ENCODE results near the gene CHFR. TPM values are rescaled to one million over a fixed set of nuclear protein-coding genes. Genes with fewer than 3 reads are reported as not detected.
"Not testable (repeated sequence)": the region's sequence is repeated elsewhere in the genome, so short reads cannot be mapped to it uniquely, and the experiment has no call there.

The CHFR gene
- total RNA-seq, 2 donors from 2014 or later = 60.4 to 73.2 TPM

DNA sequence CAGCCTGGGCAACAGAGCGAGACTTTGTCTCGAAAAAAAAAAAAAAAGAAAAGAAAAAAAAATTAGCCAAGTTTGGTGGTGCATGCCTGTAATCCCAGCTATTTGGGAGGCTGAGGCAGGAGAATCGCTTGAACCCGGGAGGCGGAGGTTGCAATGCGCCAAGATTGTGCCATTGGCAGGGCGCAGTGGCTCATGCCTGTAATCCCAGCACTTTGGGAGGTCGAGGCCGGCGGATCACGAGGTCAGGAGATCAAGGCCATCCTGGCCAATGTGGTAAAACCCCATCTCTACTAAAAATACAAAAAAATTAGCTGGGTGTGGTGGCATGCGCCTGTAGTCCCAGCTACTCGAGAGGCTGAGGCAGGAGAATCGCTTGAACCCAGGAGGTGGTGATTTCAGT lies 32.2 kb downstream of the CHFR start:
- not testable (repeated sequence) for H3K27ac Mint-ChIP-seq; H3K9me3 Mint-ChIP-seq; DNase-seq (ENCODE audit: low spot score in 2 of 2); ATAC-seq
- peaks cover 14 to 23% of the 10 kb centered on the region in 2 donors for H3K36me3 Mint-ChIP-seq

DNA sequence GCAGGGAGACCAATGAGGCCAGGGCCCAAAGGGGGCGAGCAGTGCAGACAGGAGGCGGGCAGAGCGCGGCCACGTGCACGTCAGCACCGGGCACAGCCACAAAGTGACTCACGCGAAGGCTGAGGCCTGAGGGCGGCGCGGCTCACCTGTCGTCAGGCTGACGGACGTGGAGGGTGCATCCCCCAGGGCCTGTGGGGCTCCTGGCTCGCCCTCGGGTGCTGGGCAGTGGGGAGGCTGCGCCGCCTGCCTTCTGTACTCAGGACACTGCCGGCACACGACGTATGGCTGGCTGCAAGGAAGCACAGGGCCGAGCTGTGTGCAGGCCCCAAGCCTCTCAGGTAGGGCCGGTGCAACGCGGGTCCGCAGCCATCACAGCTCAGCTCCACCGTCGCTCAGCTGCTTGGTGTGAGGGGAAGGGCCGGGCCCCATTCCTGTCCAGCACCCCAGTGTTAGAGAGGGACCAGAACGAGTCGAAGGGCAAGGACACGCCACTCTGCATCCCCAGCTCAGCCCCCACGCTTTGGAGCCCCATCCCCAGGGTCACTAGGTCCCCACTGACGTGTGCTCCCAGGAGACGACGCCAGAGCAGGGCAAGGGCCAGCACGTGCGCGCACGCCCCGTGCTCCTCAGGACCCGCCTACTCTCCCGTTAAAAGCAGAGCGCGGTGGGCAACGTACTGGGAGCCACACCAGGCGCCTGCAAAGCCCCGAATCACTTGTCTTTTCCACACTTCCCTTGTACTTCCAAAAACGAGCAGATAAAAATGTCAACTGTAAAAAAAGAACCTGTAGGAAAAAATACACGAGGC lies 33.9 kb downstream of the CHFR start:
- peak overlapping the region; percentile 15 to 23 for H3K27ac Mint-ChIP-seq
- no peak for ATAC-seq

DNA sequence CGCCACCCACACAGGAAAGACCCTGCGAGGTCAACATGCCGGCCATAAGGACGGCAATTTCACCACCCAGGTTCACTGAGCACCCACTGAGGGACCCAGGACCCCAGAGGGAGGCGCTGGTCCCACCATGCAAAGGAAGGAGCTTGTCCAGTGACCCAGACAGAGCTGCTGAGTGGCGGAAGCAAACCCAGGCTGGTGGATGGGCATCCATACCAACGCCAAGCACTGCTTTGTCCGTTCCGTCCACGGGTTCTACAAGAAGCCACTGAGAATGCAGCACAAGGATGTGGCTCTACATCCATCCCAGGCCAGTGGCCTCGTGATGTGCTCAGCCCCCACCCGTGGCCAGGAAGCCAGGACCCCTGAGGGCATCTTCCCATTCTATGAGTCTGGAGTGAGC lies 34.9 kb downstream of the CHFR start:
- H3K9me3 Mint-ChIP-seq = no peaks in the 10 kb centered on the region
- peak overlapping the region in 1 of 2 donors; percentile 7 for H3K27ac Mint-ChIP-seq
- peaks cover 19 to 21% of the 10 kb centered on the region in 2 donors for H3K36me3 Mint-ChIP-seq
- ATAC-seq (no peak), DNase-seq (ENCODE audit: low spot score in 2 of 2) (no peak)

More for the DNA sequence above, 33.9 kb downstream of the CHFR start:
- no peak for DNase-seq (ENCODE audit: low spot score in 2 of 2)
- Mint-ChIP-seq H3K9me3 (no peaks in the 10 kb centered on the region), H3K36me3 (peaks cover 14 to 19% of the 10 kb centered on the region in 2 donors)

DNA sequence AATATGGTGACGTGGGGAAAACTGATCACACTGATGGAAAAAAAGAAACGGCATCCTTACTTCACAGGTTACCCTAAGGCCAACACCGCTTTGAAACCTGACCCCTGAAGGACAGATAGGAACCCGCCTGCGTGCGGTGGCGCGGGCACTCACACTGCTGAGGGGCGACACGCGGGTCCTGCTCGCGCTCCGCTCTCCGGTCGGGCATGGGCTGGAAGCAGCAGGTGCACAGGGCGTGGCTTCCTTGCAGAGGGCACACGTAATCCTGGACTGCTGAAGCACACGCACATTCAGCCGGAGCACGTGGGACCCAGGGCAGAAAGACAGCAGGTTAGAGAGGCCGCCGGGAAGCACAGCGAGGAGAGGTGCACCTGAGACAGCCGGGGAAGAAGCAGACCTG lies 35.9 kb downstream of the CHFR start:
- ATAC-seq = no peak
- H3K27ac Mint-ChIP-seq = peak overlapping the region in 1 of 2 donors; percentile 36
- DNase-seq (ENCODE audit: low spot score in 2 of 2) = no peak
- no peaks in the 10 kb centered on the region for H3K9me3 Mint-ChIP-seq
- peaks cover 19% of the 10 kb centered on the region in 2 donors for H3K36me3 Mint-ChIP-seq

DNA sequence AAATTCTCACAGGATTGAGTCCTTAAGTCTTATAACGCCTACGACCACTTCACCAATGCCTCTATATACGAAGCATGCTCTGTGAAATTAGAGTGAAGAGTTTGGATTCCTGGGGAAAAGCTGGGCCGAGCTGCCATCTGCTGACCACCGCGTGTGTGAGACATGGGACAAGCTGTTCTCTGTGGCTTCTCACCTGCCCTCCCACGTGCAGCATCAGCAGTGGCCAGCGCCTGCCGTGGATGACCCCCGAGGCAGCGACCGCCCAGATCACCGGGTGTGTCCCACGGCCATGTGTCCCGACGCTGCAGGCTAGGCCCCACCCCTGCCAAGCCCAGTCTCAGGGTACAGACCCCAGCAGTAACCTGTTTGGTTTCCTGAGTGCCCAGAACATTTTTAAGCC lies 37.1 kb downstream of the CHFR start:
- ATAC-seq (no peak), DNase-seq (ENCODE audit: low spot score in 2 of 2) (no peak)
- Mint-ChIP-seq H3K36me3 (peaks cover 12% of the 10 kb centered on the region in 2 donors), H3K27ac (no peak overlapping the region), H3K9me3 (no peaks in the 10 kb centered on the region)

DNA sequence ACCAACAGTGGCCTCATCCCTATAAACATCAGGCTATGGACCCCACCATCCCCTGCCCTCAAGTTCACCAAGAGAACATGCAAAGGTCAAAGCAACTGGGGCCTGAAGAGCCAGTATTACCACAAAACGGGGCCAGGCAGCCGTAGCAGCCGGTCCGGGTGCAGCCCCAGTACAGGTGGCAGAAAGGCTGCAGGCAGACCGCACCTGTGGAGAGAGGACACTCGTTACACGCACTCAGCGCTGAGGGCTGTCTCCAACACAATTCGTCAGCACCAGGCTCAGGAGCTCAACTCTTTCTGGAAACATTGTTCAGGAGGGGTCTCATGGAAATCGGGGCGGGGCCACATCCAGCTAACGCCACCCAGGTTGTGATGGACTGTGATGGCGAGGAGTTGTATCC lies 38.9 kb downstream of the CHFR start:
- ATAC-seq = no peak
- Mint-ChIP-seq H3K36me3 (peaks cover 6 to 7% of the 10 kb centered on the region in 2 donors), H3K27ac (no peak overlapping the region), H3K9me3 (no peaks in the 10 kb centered on the region)
- DNase-seq (ENCODE audit: low spot score in 2 of 2) = no peak

DNA sequence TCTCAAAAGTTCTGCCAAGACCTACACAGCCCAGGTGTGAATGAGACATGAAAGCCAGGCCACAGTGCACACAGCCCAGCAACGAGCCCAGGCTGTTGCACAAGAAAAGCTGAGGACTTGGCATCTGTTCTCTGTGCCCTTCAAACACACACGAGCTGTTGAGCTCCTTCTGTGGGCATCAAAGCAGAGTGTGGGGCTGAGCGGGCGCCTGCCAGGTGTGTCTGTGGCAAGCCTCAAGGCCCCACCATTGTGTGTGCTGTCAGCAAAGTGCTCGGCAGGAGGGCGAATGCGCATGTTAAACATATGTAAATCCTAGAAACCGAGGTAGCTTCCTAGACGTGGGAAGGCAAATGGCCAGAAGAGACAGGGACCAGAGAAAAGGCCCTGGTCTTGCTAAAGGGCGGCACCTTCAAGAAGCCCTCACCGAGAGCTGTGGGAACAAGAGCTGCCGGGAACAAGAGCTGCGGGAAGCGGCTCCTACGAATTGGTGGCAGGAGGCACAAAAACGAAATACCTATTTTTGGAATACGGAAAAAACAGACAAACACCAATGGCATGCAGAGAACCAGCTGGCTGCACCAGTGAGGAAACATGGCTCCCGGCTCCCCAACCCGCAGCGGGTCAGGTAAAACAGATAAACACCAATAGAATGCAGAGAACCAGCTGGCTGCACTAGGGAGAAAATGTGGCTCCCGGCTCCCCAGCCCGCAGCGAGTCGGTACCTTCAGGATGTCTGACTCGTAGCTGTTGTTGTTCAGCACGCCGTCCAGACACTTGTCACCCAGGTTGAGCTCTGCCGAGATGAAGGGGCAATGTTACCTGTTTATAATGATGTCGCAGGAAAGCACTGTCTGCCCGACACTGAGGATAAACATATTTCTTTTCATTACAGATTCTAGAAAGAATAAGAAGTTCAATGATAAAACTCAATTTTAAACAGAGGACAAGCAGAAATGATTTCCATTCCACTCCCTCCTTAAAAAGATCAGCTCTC lies 39.7 kb downstream of the CHFR start:
- Mint-ChIP-seq H3K36me3 (peaks cover 6 to 9% of the 10 kb centered on the region in 2 donors), H3K27ac (peak overlapping the region in 1 of 2 donors; percentile 44), H3K9me3 (no peaks in the 10 kb centered on the region)
- DNase-seq (ENCODE audit: low spot score in 2 of 2) = no peak
- ATAC-seq = no peak

DNA sequence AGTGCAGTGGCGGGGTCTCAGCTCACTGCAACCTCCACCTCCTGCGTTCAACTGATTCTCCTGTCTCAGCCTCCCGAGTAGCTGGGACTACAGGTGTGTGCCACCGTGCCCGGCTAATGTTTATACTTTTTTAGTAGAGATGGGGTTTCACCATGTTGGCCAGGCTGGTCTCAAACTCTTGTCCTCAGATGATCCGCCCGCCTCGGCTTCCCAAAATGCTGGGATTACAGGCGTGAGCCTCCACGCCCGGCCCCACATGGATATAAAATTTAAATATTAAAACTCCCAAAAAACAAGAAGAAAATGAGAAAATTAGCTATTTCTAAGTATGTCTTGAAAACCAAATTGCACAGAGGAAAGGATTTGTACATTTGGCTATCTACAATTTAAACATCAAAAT lies 42.7 kb downstream of the CHFR start:
- not testable (repeated sequence) for ATAC-seq

DNA sequence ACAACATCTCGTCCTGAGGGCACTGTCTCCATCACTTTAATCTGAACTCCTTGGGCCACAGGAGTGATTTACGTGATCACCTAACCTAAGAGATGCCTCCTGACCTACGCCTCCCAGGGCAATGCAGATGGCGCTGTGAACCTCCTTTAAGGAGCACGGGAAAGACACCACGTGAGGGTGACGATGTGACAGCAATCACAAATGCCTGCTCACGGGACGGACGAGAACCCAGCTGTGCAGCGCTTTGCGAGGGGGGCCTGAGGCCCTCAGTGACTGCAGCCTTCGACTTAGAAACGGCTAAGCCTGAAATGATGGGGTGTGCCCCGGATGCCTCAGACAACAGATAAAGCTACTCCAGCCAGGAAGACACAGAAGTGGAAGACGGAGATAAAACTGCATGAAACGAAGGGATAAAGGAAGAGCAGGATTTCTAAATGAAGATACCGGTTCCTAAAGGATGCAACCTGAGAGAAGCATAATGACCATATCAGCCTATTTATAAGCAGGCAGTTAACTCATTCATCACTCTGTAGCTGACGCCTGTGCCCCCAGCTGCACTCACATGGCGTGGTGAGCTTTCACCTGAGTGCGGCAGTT lies 44.9 kb downstream of the CHFR start:
- H3K27ac Mint-ChIP-seq = peak overlapping the region in 1 of 2 donors; percentile 72
- DNase-seq (ENCODE audit: low spot score in 2 of 2) (no peak), ATAC-seq (no peak)
- peaks cover 5 to 21% of the 10 kb centered on the region in 2 donors for H3K36me3 Mint-ChIP-seq
- no peaks in the 10 kb centered on the region for H3K9me3 Mint-ChIP-seq

More for the DNA sequence above, 42.7 kb downstream of the CHFR start:
- H3K36me3 Mint-ChIP-seq = peaks cover 5 to 19% of the 10 kb centered on the region in 2 donors
- not testable (repeated sequence) for H3K27ac Mint-ChIP-seq; H3K9me3 Mint-ChIP-seq; DNase-seq (ENCODE audit: low spot score in 2 of 2)

DNA sequence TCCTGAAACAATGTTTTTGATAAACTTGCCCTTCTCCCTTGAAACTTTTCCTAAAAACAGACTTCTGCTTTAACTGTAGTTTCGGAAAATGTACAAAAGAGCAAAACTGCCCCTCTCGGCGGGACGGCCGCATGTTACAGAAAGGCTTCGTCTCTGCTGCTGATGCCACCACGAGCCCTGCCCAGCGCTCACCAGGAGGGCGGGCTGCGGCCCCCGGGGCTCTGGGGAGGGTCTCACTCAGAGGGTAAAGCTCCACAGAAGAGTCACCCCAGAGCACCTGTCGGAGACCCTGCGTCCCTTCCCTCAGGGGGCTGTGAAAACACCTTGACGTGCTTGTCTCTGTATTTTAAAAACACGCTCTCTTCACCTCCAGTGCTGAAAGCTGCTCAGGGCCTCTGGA lies 46.3 kb downstream of the CHFR start:
- peak overlapping the region in 1 of 2 donors; percentile 79 for H3K27ac Mint-ChIP-seq
- DNase-seq (ENCODE audit: low spot score in 2 of 2) = no peak
- no peaks in the 10 kb centered on the region for H3K9me3 Mint-ChIP-seq
- no peak for ATAC-seq
- H3K36me3 Mint-ChIP-seq = peaks cover 5 to 21% of the 10 kb centered on the region in 2 donors

DNA sequence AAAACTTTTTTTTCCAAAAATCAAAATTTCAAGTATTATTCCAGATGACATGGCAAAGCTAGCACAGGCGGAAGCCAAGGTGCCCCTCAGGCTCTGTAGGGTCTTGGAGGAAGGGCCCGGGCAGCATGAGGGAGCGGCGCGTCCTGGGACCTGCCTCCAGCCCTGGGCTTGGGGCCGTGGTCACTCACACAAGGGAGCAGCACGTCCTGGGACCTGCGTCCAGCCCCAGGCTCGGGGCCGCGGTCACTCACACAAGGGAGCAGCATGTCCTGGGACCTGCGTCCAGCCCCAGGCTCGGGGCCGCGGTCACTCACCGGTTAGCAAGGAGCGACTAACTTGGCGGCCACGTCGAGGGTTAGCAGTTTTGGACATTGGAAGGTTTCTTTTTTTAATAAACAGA lies 46.9 kb downstream of the CHFR start:
- Mint-ChIP-seq H3K9me3 (no peaks in the 10 kb centered on the region), H3K27ac (no peak overlapping the region), H3K36me3 (peaks cover 5 to 21% of the 10 kb centered on the region in 2 donors)
- DNase-seq (ENCODE audit: low spot score in 2 of 2) = no peak
- ATAC-seq = no peak

DNA sequence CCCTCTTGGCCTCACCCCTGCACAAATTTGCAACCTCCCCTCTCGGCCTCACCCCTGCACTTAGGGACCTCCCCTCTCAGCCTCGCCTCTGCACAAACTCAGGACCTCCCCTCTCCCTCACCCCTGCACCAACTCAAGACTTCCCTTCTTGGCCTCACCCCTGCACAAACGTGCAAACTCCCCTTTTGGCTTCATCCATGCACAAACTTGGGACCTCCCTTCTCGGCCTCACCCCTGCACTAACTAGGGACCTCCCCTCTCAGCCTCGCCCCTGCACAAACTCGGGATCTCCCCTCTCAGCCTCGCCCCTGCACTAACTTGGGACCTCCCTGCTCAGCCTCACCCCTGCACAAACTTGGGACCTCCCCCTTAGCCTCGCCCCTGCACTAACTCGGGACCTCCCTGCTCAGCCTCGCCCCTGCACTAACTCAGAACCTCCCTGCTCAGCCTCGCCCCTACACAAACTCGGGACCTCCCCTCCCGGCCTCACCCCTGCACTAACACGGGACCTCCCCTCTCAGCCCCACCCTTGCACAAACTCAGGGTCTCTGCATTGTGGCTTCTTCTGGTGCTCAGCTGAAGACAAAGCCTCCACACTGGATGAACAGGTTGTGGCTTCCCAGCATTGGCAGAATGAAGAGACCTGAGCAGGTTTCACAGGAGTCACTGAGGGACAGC lies 47.7 kb downstream of the CHFR start:
- DNase-seq (ENCODE audit: low spot score in 2 of 2) (no peak), ATAC-seq (no peak)
- Mint-ChIP-seq H3K36me3 (peaks cover 5 to 21% of the 10 kb centered on the region in 2 donors), H3K27ac (no peak overlapping the region), H3K9me3 (no peaks in the 10 kb centered on the region)

DNA sequence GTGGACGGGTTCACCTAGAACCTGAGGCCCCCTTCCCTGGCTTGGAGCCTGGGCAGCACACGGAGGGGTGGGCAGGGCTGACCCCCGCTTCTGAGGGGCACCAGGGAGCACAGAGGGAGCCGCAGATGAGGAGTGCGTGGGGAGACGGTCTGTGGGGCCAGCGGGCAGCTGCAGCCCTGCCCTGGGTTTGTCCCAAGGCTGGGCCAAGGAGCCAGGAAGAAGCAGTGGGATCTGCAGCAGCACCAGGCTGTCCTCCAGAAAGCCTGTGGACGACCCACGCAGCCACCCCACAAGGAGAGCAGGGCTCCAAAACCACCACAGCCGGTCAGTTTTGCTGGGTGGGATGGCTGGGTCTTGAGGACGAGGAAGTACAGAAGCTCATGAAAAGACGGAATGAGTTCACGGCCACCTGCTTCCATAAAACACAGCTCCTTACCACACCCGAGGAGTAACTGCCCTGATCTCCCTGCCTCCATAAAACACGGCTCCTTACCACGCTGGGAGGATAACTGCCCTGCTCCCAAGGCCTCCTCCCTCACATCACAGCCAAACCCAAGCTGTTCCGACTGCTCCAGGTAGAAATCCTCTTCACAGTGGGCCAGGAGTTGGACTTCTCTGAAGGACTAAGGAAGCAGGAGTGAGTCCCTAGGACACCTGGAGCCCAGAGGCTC lies 48.9 kb downstream of the CHFR start:
- Mint-ChIP-seq H3K27ac (no peak overlapping the region), H3K9me3 (no peaks in the 10 kb centered on the region), H3K36me3 (peaks cover 5 to 29% of the 10 kb centered on the region in 2 donors)
- ATAC-seq (no peak), DNase-seq (ENCODE audit: low spot score in 2 of 2) (no peak)

DNA sequence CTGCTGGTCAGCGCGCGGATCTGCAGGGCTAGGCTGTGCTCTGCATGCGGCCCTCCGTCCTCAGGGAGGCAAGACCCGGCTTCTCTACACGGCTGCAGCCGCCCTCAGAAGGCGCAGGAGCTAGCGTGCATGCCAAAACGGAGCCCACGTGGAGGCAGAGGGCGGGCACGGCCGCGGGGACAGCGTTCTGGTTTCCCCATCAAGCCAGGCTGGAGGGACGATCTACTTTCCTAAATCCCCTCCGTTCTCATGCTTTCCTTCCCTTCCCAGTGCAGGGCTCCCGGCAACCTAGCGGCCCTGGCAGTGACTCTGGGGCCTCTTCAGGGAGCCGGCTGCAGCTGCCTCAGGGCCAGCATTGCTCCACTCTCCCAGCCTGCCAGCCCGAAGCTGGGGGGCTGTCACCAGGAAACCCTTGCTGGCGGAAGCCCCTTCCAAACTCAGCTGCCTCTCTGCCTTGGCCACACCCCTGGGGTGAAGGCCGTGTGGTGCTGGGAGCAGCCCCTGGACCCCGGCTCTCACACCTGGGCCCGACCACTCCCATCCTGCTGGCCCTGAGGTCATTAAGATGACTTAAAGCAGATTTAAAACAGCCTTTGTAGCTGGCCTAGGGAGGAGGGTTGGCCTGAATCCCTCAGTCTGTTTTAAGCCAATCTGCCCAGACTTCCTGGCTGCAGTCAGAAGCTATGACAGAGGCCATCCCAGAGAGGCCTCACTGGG lies 49.6 kb downstream of the CHFR start:
- Mint-ChIP-seq H3K9me3 (no peaks in the 10 kb centered on the region), H3K27ac (no peak overlapping the region), H3K36me3 (peaks cover 5 to 35% of the 10 kb centered on the region in 2 donors)
- DNase-seq (ENCODE audit: low spot score in 2 of 2) = no peak
- no peak for ATAC-seq

DNA sequence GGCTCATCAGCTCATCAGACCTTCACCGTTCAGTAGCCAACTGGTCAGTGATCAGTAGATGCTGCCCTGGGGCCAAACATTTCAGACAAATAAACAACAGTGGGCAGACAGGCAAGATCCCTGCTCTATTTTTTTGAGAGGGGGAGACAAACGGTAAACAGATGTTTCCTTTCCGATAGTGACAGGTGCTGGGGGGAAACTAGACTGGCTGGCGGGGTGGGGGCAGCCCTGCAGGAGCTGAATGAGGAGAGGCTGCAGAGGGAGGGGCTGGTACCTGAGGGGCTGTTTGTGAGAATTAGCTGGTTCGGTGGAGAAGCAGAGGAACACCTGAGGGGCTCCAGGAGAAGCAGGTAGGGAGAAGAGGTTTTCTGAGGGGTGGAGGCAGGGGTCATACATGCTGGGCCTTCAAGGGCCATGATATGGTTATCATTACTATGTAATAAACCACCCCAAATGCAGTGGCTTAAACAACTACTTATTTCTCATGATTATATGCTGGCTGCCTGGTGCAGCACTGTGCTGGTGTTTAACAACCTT lies 50.5 kb downstream of the CHFR start:
- H3K36me3 Mint-ChIP-seq = peaks cover 5 to 30% of the 10 kb centered on the region in 2 donors
- H3K9me3 Mint-ChIP-seq = no peaks in the 10 kb centered on the region
- ATAC-seq (no peak), DNase-seq (ENCODE audit: low spot score in 2 of 2) (no peak)
- H3K27ac Mint-ChIP-seq = peak overlapping the region; percentile 45
